Ovary (tissue), 3 donors: Measurements from ENCODE around the gene ATP2B2.

ENCODE experiments used
- POLR2A ChIP-seq: fragments of 450-650 bp; IDR thresholded peaks from one replicate; pipeline ENCODE4 v1.6.1; 2017; ENCODE audit warnings: antibody characterized with exemption, mild to moderate bottlenecking, moderate library complexity
- TF ChIP-seq, protein P1 (sequence below), 3 donors: fragments of 450-650 bp in 2 of 3; fragments of 200-600 bp in 1 of 3; IDR thresholded peaks; one replicate each; pipeline versions ENCODE4 v1.5.1 to v1.8.0; 2016 to 2022; ENCODE audit warnings: antibody characterized with exemption in 3 of 3, mild to moderate bottlenecking in 1 of 3
- donor health status: DM: no; HTN: no; CAD: no.

DNA sequence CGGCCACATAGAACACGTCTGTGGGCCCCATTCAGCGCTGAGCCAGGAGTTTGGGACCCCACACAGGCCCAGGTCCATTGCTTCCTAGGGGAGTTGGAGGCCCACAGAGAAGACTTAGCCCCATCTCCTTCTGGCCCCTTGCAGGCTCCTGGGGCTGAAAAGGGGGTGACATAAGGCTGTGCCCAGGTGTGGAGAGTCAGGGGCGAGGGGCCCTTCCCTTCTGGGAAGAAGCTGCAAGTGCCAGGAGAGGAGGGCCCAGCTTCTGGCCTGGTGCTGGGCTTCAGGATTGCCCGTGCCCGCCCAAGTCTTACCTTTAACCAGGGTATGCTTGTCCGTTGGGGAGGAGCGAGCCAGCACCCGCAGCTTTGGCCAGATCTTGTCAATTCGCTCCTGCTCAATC lies 155.6 kb downstream of the ATP2B2 start:
- TF ChIP-seq, protein P1, sequence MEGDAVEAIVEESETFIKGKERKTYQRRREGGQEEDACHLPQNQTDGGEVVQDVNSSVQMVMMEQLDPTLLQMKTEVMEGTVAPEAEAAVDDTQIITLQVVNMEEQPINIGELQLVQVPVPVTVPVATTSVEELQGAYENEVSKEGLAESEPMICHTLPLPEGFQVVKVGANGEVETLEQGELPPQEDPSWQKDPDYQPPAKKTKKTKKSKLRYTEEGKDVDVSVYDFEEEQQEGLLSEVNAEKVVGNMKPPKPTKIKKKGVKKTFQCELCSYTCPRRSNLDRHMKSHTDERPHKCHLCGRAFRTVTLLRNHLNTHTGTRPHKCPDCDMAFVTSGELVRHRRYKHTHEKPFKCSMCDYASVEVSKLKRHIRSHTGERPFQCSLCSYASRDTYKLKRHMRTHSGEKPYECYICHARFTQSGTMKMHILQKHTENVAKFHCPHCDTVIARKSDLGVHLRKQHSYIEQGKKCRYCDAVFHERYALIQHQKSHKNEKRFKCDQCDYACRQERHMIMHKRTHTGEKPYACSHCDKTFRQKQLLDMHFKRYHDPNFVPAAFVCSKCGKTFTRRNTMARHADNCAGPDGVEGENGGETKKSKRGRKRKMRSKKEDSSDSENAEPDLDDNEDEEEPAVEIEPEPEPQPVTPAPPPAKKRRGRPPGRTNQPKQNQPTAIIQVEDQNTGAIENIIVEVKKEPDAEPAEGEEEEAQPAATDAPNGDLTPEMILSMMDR (IDR thresholded peaks at IDR 0.05): no peak
- TF ChIP-seq POLR2A: no peak
